Measurements from ENCODE around the gene CD4.
A peak's percentile ranks its signal among the peaks of the same experiment; 100 is the strongest.

The CD4 gene

DNA sequence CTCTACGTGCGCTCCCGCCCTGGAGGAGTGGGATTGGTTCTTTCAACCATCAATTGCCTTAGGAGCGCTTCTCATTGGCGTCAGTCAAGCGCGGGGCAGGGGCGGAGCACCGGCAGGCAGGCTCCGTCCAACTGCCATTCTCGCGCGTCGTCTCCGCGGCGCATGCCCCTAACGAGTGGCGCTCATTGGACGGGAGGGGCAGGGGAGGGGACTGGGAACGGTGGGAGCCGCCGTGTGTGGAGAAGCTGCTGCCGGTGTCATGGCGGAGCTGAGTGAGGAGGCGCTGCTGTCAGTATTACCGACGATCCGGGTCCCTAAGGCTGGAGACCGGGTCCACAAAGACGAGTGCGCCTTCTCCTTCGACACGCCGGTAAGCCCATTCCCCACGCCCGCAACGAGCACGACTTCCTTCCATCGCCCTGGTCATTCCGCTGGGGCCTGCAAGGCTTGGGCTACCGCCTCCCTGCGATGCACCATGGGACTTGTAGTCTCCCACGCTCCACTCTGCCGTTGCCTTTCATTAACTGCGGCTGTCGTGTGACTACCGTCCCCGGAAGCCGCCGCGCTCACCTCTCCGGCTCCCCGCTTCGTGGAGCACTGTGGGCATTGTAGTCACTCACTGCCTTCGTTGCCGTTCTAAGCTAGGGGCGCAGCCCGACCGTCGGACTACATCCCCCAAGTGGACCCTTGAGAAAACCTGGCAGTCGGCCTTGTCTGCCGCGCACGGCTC is 62.8 kb downstream of the CD4 start, which contains the start of gene USP5:
Gene USP5 (plus strand): TSS at position 230 of the 730 bp plus-strand sequence. CDS start 30 bp downstream, at position 260.
- peak; percentile 99 for DNase-seq
- no peaks in the 10 kb centered on the region for H3K27me3 ChIP-seq
- no peak for TF ChIP-seq CTCF (IDR thresholded peaks at IDR 0.05; ENCODE audit: low read depth, low read length)
- peaks cover 46% of the 10 kb centered on the region for H3K36me3 ChIP-seq
- H3K4me3 ChIP-seq (ENCODE audit: low read depth, low read length): peak within 1 kb of the TSS; percentile 70
- H3K4me1 ChIP-seq: no peaks in the 10 kb centered on the region; the same call in 1 of the 2 replicates
- H3K9me3 ChIP-seq: no peaks in the 10 kb centered on the region

- no peak for TF ChIP-seq CTCF (IDR thresholded peaks at IDR 0.05; ENCODE audit: low read depth, low read length)
- peaks cover 49% of the 10 kb centered on the region for H3K36me3 ChIP-seq
- H3K9me3 ChIP-seq: no peaks in the 10 kb centered on the region
- no peaks in the 10 kb centered on the region for H3K27me3 ChIP-seq
- DNase-seq: peak; percentile 44
- no peaks in the 10 kb centered on the region; the same call in 1 of the 2 replicates for H3K4me1 ChIP-seq
- peak overlapping the region; percentile 70 for H3K4me3 ChIP-seq (ENCODE audit: low read depth, low read length)
Measured at GRCh38 chr12:6852651-6853354, 63.5 kb downstream of the CD4 start.

GRCh38 chr12:6853626-6854025 is 64.3 kb downstream of the CD4 start:
- Histone ChIP-seq H3K36me3 (peaks cover 49% of the 10 kb centered on the region), H3K4me1 (no peaks in the 10 kb centered on the region; the same call in 1 of the 2 replicates), H3K27me3 (no peaks in the 10 kb centered on the region), H3K4me3 (ENCODE audit: low read depth, low read length) (peak overlapping the region; percentile 70; the same call in 1 of the 2 replicates), H3K9me3 (no peaks in the 10 kb centered on the region)
- DNase-seq: no peak
- TF ChIP-seq CTCF (IDR thresholded peaks at IDR 0.05; ENCODE audit: low read depth, low read length): no peak

DNA sequence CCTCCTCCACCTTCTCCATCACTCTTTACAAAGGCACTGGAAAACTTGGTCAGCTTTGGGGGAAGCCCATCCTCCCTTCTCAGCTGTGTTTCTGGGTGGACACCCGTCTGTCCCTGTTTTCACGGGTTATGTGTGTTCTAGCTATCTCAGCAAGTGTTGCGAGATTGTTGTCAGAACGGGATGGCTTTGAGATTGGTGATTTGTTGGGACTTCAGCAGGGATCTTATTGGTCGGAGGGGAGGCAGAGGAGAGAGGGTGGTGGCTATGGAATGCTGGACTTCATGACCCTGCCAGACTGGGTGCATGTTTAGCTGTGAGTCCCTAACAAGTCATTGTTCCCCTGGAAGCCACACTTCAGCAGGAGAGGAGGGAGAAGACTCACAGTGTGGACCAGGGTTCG is 64.7 kb downstream of the CD4 start:
- Histone ChIP-seq H3K9me3 (no peaks in the 10 kb centered on the region), H3K36me3 (peaks cover 49% of the 10 kb centered on the region), H3K4me3 (ENCODE audit: low read depth, low read length) (no peak overlapping the region), H3K27me3 (no peaks in the 10 kb centered on the region), H3K4me1 (no peaks in the 10 kb centered on the region; the same call in 1 of the 2 replicates)
- TF ChIP-seq CTCF (IDR thresholded peaks at IDR 0.05; ENCODE audit: low read depth, low read length): no peak
- no peak for DNase-seq

GRCh38 chr12:6855322-6855721 is 66.0 kb downstream of the CD4 start:
- peaks cover 54% of the 10 kb centered on the region for H3K36me3 ChIP-seq
- H3K4me3 ChIP-seq (ENCODE audit: low read depth, low read length): no peak overlapping the region
- TF ChIP-seq CTCF (IDR thresholded peaks at IDR 0.05; ENCODE audit: low read depth, low read length): no peak
- H3K9me3 ChIP-seq: no peaks in the 10 kb centered on the region
- H3K4me1 ChIP-seq: no peaks in the 10 kb centered on the region; the same call in 1 of the 2 replicates
- H3K27me3 ChIP-seq: no peaks in the 10 kb centered on the region
- DNase-seq: no peak

- no peak for TF ChIP-seq CTCF (IDR thresholded peaks at IDR 0.05; ENCODE audit: low read depth, low read length)
- H3K9me3 ChIP-seq: no peaks in the 10 kb centered on the region
- H3K36me3 ChIP-seq: peaks cover 77% of the 10 kb centered on the region
- no peak for DNase-seq
- no peaks in the 10 kb centered on the region for H3K4me1 ChIP-seq
- no peaks in the 10 kb centered on the region for H3K27me3 ChIP-seq
- H3K4me3 ChIP-seq (ENCODE audit: low read depth, low read length): no peak overlapping the region
Measured at GRCh38 chr12:6858799-6859198, 69.5 kb downstream of the CD4 start.
